HEK293T (cell line): ENCODE measurements around the gene SPIB.

ENCODE experiments used
- CTCF ChIA-PET: fragments of 350-600 bp; formaldehyde crosslinking; extraction: SDS; loops from one replicate; lab custom pipeline; 2021; ENCODE audit warnings: antibody characterized with exemption, inconsistent platforms; lab: Yijun Ruan, JAX
- POLR2A ChIA-PET: fragments of 350-600 bp; formaldehyde crosslinking; extraction: SDS; loops from one replicate; lab custom pipeline; 2020; ENCODE audit warnings: antibody characterized with exemption, inconsistent platforms; lab: Yijun Ruan, JAX
- DNase-seq: peaks from one replicate; pipeline ENCODE4 v3.0.0; 2012; ENCODE audit warnings: mixed read lengths; ENCODE audit errors: extremely low spot score
- ARNT ChIP-seq: fragments of 450-650 bp; IDR thresholded peaks from 2 replicates; pipeline ENCODE4 v1.6.1; 2017; ENCODE audit warnings: mild to moderate bottlenecking
- BHLHE40 ChIP-seq: fragments of 450-650 bp; IDR thresholded peaks from 2 replicates; pipeline ENCODE4 v1.6.1; 2016; ENCODE audit warnings: mild to moderate bottlenecking, moderate library complexity, borderline replicate concordance
- CTBP1 ChIP-seq: fragments of 450-650 bp; IDR thresholded peaks from 2 replicates; pipeline ENCODE4 v1.6.1; 2016; ENCODE audit warnings: borderline replicate concordance
- ELF4 ChIP-seq: fragments of 450-650 bp; IDR thresholded peaks from 2 replicates; pipeline ENCODE4 v1.6.1; 2017; ENCODE audit warnings: antibody characterized with exemption
- FOXA1 ChIP-seq: fragments of 450-650 bp; IDR thresholded peaks from 2 replicates; pipeline ENCODE4 v1.6.1; 2016; ENCODE audit warnings: mild to moderate bottlenecking
- FOXK2 ChIP-seq: fragments of 450-650 bp; IDR thresholded peaks from 2 replicates; pipeline ENCODE4 v1.6.1; 2016; ENCODE audit warnings: mild to moderate bottlenecking
- FOXM1 ChIP-seq: fragments of 450-650 bp; IDR thresholded peaks from 2 replicates; pipeline ENCODE4 v1.6.1; 2017; ENCODE audit warnings: mild to moderate bottlenecking, borderline replicate concordance
- HDGF ChIP-seq: fragments of 450-650 bp; IDR thresholded peaks from 2 replicates; pipeline ENCODE4 v1.6.1; 2017; ENCODE audit warnings: antibody characterized with exemption, borderline replicate concordance
- L3MBTL2 ChIP-seq: fragments of 450-650 bp; conservative IDR thresholded peaks from 2 replicates; pipeline ENCODE4 v1.6.1; 2016; ENCODE audit warnings: mild to moderate bottlenecking
- LEF1 ChIP-seq: fragments of 450-650 bp; IDR thresholded peaks from 2 replicates; pipeline ENCODE4 v1.6.1; 2017; ENCODE audit warnings: mild to moderate bottlenecking, borderline replicate concordance
- NFRKB ChIP-seq: fragments of 450-650 bp; IDR thresholded peaks from 2 replicates; pipeline ENCODE4 v1.6.1; 2016; ENCODE audit warnings: mild to moderate bottlenecking, moderate library complexity
- SP1 ChIP-seq: fragments of 450-650 bp; IDR thresholded peaks from 2 replicates; pipeline ENCODE4 v1.6.1; 2017
- SUZ12 ChIP-seq: fragments of 450-650 bp; IDR thresholded peaks from 2 replicates; pipeline ENCODE4 v1.6.1; 2016; ENCODE audit warnings: mild to moderate bottlenecking
- TARDBP ChIP-seq: fragments of 450-650 bp; IDR thresholded peaks from 2 replicates; pipeline ENCODE4 v1.6.1; 2016
- ZNF384 ChIP-seq: fragments of 450-650 bp; IDR thresholded peaks from 2 replicates; pipeline ENCODE4 v1.6.1; 2016
- TF ChIP-seq, protein P1 (sequence below): fragments of 450-650 bp; IDR thresholded peaks from 2 replicates; pipeline ENCODE4 v1.6.1; 2016

Gene SPIB

DNA sequence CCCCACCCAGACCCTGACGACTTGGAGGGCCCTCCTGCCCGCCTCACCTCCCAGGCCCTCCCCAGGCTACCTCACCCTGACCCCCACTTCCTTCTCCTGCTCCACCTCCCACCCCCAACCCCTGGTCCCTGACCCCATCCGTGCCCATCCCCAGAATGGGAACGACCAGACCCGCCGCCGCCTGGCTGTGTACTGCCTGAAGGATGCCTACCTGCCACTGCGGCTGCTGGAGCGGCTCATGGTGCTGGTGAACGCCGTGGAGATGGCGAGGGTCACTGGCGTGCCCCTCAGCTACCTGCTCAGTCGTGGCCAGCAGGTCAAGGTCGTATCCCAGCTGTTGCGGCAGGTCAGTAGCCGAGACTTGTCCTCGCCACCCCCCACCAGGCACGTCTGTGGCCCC lies 11.9 kb upstream of the SPIB start:
- CTCF ChIA-PET = no interaction called here
- no peak for DNase-seq
- TF ChIP-seq LEF1 (no peak), BHLHE40 (no peak), ARNT (no peak), TARDBP (no peak)
- POLR2A ChIA-PET = interaction anchor here (1.6 kb wide), 1 partner anchor 22 kb away, joined by 5 read pairs; the partner anchor contains the start of gene POLD1

DNA sequence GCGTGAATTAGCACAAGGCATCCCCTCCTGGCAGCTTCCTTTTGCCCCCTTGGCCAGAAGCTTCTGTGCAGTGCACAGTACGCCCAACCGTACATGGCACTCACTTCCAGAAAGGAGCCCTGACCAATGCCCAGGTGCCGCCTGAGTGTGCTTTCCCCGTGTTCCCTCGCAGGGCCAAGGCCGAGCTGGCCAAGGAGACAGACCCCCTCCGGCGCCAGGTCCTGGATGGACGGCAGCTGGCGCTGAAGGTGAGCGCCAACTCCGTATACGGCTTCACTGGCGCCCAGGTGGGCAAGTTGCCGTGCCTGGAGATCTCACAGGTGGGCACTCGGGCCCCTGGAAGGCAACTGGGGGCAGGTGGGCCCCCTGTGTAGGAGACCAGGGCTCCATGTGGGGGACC lies 9.4 kb upstream of the SPIB start:
- no peak for TF ChIP-seq HDGF
- no peak for TF ChIP-seq L3MBTL2
- TF ChIP-seq SP1 = no peak
- TF ChIP-seq LEF1 = no peak
- TF ChIP-seq ARNT = no peak
- no peak for DNase-seq
- ChIA-PET CTCF (no interaction called here), POLR2A (interaction anchor here (1.6 kb wide), 1 partner anchor 41 kb away, joined by 4 read pairs; no protein-coding TSS in a partner anchor)

DNA sequence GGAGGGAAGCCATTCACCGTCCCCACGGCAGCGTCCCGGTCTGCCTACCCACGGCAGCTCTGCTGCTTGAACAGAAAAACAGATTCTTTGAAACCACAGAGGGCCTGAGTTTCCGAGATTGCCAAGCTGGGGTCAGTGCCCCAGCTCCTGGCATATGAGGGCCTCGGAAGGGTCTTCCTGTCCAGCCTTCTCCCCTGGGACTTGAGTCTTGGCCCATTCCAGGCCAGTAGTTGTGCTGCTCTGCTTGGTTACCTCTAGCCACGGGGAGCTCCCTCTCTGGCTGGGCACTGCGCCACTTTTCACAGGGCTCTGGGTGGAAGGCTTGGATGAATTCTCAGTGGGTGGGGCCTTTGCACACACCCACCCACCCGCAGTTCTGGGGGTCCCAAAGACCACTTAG lies 8.6 kb upstream of the SPIB start:
- DNase-seq = no peak
- ChIA-PET CTCF (no interaction called here), POLR2A (interaction anchor here (1.6 kb wide), 2 partner anchors 34 to 42 kb away, joined by 3 to 4 read pairs; partner anchors contain the start of gene NR1H2)
- TF ChIP-seq NFRKB (no peak), CTBP1 (no peak), ELF4 (no peak), ZNF384 (no peak), FOXK2 (no peak), L3MBTL2 (no peak), HDGF (no peak), FOXA1 (no peak), SP1 (no peak), ARNT (no peak), SUZ12 (no peak), LEF1 (no peak), TARDBP (no peak)
- TF ChIP-seq, protein P1, sequence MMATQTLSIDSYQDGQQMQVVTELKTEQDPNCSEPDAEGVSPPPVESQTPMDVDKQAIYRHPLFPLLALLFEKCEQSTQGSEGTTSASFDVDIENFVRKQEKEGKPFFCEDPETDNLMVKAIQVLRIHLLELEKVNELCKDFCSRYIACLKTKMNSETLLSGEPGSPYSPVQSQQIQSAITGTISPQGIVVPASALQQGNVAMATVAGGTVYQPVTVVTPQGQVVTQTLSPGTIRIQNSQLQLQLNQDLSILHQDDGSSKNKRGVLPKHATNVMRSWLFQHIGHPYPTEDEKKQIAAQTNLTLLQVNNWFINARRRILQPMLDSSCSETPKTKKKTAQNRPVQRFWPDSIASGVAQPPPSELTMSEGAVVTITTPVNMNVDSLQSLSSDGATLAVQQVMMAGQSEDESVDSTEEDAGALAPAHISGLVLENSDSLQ = no peak

DNA sequence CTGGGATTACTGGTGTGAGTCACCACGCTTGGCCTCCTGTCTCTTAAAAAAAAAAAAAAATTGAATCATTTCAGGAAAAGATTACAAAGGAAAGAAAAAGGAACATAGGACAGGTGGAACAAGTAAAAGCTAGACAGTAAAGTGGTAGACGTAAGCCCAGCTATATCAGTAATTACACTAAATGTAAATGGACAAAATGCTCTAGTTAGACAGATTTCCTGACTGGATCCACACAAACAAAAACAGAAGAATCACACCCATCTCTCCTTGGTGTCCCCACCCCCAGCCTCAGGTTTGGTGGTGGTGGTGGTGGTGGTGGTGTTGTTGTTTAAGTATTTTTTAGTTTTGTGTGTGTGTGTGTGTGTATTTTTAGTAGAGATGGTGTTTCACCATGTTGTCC lies 6.3 kb upstream of the SPIB start:
- DNase-seq = no peak
- POLR2A ChIA-PET = no interaction called here
- TF ChIP-seq LEF1 (no peak), HDGF (no peak), ZNF384 (no peak)
- CTCF ChIA-PET = interaction anchor here (0.7 kb wide), 2 partner anchors 33 to 148 kb away, joined by 3 to 4 read pairs; no protein-coding TSS in a partner anchor

DNA sequence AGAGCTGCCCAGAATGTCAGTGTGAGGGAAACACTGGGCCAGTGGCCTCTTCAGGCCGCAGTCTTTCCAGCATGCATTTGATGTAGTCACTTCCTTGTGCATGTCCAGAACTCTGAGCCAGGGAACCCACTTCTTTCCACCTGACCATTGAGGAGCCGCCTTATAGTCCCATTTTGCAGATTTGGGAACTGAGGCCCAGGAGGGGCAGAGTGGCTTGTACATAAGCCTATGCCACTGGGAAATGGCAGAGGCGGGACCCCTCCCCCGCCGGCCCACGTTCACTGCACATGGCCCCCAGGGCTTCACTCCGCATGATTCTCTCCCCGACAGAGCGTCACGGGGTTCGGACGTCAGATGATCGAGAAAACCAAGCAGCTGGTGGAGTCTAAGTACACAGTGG lies 5.6 kb upstream of the SPIB start:
- TF ChIP-seq SP1 (no peak), FOXK2 (no peak), ELF4 (no peak), FOXM1 (no peak), ARNT (no peak), L3MBTL2 (no peak), HDGF (no peak), FOXA1 (no peak), CTBP1 (no peak), TARDBP (no peak), NFRKB (no peak), BHLHE40 (no peak), LEF1 (no peak), SUZ12 (no peak), ZNF384 (no peak)
- TF ChIP-seq, protein P1 = no peak
- ChIA-PET CTCF (interaction anchor here (0.6 kb wide), 1 partner anchor 56 kb away, joined by 3 read pairs; no protein-coding TSS in a partner anchor), POLR2A (no interaction called here)

DNA sequence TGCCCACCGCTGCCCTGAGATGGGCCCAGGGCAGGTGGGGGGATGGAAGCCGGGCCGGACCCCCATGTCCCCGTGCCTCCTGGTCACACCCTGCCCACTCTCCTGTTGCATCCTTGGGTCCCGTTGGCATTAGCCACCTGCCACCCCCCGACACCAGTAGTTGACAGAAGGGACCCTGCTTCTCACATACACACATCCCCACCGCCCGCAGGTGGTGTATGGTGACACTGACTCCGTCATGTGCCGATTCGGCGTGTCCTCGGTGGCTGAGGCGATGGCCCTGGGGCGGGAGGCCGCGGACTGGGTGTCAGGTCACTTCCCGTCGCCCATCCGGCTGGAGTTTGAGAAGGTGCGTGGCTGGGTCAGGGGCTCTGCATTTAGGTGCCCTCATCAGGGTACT lies 5.2 kb upstream of the SPIB start:
- ChIA-PET CTCF (interaction anchor here (0.6 kb wide), 1 partner anchor 56 kb away, joined by 3 read pairs; no protein-coding TSS in a partner anchor), POLR2A (interaction anchor here (2.1 kb wide), 1 partner anchor 29 kb away, joined by 5 read pairs; no protein-coding TSS in a partner anchor)
- DNase-seq = no peak
- TF ChIP-seq HDGF (no peak), NFRKB (no peak), L3MBTL2 (no peak), BHLHE40 (no peak), LEF1 (no peak), FOXK2 (no peak), CTBP1 (no peak), ARNT (no peak), FOXM1 (no peak), ELF4 (no peak)
- TF ChIP-seq, protein P1 = no peak

More for the DNA sequence above, 5.6 kb upstream of the SPIB start:
- DNase-seq = no peak
